ENCODE results near the gene MFSD12.

MFSD12 gene

DNA sequence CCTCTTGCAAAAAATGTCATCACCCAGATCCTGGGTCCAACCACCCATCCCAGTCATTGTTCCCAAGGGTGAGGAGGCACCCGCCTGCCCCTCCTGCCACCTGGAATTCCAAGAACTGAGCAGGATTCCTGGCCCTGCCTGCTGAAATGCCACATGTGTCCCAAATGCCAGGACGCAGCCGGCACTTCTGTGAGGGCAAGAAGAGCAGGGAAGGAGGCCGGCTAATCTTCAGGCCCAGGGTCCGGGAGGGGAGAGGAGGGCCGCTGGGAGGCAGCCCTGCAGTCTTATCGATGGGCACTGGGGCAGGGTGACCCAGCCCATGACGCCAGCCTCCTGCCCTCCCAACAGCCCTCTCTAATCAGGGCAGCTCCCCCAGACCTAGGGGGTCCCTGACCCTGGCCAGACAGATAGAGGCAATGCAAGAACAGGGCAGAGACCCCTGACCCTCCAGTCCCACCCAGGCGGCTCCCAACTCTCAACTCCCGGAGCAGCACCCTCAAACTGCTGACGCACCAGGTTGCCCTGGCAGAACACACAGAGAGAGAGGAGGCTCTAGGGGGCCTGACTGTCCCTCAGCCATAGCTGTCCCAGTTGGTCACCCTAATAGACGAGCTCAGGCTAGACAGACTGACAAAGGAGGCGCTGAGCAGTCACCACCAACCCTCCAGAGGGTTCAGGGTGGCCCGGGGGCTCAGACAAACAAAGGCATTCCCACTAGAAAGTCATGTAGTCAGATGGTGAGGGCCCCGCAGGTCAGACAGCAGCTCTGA lies 1.5 kb downstream of the MFSD12 start:
- DNase-seq = no peak

DNA sequence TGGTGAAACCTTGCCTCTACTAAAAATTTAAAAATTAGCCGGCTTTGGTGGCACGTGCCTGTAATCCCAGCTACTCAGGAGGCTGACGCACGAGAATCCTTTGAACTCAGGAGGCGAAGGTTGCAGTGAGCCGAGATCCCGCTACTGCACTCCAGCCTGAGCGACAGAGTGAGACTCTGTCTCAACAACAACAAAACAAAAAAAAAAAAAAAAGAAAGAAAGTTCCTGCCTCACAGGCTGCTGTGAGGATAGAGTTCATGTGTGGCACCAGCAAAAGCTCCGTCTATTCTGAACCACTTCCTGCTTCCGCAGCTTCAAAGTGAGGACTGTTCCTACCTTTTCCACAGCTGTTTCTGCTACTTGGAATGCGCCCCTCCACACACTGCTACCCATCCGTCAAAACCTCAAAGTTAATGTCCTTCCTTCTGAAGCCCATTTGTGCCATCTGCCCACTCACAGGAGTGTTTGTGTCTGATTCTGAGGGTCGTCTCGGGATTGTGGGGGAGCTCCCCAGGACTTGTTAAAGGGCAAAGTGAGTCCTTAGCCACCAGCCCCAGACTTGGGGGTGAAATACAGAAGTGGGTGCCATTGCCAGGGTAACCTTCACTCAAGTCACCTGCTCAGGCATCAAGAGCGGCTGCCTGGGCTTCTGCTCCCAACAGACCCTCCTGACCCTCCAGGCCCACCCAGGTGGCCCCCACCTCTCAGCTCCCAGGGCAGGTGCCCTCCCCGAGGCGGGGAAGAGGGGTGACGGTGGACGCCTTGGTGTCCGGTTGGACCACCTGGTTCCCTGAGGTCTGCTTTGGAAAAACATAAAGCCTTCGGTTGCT lies 2.9 kb downstream of the MFSD12 start:
- DNase-seq = no peak

DNA sequence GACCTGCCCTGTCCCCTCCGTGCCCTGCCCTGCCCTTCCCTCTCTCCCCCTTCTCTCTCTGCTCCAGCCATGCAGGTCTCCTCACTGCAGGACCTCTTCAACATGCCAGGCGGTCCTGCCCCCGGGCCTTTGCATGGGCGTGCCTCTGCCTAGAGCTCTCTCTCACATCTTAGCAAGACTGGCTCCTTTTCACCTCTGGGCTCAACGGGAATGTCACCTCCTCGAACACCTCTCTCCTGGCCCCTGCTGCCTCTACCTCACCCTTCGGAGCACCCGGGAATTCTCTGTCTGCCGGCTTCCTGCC lies 5.6 kb downstream of the MFSD12 start:
- DNase-seq = no peak

DNA sequence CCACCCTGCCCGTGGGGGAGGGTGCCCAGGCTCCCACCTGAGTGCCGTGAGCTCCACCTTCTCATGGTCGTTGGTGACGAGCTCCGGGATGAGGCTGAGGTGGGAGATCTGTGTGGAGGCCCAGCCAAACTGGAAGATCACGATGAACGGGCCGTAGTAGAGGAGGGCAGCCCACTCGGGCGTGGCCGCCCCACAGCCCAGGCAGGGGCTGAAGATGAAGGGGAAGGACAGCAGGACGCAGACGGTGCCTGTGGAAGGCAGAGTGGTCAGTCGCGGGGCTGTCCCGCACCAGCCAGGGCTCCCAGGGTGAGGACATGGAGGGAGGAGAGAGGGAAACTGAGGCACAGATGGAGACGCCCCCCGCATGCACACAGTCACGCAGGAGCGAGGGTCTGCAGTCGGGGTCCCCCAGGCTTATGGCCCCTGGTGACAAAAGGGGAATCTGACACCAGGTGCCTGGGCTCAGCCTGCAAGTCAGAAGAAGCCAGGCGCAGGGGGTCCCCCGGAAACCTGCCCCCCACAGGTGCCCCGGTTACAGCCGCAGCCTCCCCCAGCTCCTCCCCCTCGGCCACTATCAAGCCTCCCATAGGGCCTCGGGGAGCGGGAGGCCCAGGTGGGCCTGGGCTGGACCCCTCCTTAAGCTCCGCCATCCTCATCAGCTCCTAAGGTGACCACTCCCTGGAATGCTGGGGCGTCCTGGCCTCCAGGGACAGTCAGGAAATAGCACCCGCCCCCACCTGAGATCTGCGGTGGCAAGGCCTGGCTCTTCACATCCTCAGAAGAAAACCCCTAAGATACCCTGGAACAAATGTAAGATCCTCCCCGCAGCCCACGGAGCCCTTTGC lies 6.2 kb downstream of the MFSD12 start:
- no peak for DNase-seq

DNA sequence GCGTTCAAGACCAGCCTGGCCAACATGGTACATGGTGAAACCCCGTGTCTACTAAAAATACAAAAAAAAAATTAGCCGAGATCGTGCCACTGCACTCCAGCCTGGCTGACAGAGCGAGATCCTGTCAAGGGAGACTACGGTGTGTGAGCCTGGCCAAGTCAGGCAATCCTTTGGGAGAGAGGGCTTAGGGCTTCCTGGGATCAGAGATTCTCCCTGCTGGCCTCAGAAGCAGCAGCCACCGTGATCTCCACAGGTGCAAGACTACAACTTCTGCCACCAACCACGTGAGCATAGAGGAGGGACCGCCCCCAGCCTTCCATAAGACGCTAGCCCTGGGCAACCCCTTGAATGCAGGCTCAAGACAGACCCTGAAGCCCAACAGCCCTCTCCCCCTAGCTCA lies 7.6 kb downstream of the MFSD12 start:
- no peak for DNase-seq

DNA sequence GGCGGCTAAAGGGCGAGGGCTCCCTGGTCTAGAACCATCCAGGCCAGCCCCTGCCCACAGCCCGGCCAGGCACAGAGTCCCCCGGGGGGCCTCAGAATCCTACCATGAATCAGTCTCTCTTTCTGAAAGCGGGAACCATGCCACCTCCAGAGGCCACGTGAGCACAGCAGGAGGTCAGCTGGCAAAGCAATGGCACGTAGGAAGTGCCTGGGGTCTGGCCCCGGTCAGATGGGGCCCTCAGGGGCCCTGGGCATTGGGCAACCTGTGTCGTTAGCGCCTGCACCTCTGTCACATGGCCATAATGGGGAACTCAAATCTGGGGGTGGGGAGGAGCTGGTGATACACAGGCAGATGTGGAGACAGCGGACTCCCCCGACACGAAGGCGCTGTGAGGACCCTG lies 8.8 kb downstream of the MFSD12 start:
- no peak for DNase-seq

DNA sequence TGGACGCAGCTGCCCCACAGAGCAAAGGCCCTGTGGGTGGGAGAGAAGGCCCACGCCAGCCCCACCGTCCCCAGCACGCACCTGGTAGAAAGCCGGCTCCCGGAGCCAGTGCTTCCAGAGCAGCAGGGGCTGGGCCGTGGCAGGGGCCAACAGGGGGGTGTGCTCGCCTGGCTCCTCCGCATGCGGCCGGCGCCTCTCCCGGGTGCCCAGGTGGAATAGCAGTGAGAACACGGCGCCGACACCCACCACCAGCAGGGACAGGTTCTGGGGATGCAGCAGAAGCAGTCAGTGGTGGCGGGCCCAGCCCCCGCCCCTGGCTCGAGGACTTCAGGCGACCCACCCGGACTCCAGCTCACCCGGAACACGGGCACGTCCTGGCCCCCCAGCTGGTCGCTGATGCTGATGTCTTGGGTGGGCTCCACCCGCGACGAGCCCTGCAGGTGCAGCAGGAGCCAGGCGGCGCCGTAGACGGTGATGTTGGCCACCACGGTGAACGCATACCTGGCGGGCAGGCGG lies 9.6 kb downstream of the MFSD12 start:
- DNase-seq = no peak

DNA sequence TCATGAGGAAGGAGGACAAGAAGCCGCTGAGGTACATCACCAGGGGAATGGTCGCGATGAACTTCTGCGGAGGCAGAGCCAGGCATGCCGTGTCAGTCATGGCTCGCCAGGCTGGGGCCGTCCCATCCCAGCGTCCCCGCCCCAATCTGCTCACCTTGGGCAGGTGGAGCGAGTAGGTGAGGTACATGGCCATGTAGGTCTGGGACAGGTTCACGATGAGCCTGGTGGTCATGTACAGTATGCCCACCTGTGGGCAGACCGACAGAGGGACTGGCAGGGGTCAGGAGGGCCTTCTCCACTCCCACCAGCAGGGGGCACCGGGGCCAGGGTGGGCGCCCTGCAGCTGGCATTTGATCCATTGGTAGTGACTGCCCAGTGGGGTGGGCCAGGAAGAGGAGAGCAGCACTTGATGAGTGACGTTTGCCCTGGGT lies 10.1 kb downstream of the MFSD12 start:
- DNase-seq = no peak

DNA sequence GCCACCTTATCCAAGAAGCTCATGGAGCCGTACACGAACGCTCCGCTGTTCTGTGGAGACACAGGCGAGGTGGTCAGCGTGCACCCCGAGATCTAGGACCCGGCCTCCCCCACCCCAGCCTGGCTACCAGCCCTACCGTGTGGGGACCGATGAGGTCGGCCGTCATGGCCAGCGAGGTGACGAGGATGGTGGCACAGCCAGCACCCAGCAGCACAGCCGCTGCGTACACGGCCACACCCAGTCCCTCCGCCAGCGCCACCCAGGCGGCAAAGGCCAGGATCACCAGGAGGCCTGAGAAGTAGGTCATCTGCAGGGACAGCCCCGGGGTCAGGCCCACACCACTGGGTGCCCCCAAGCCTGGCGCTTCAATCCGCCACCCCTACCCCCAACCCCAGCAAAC lies 11.3 kb downstream of the MFSD12 start:
- no peak for DNase-seq

DNA sequence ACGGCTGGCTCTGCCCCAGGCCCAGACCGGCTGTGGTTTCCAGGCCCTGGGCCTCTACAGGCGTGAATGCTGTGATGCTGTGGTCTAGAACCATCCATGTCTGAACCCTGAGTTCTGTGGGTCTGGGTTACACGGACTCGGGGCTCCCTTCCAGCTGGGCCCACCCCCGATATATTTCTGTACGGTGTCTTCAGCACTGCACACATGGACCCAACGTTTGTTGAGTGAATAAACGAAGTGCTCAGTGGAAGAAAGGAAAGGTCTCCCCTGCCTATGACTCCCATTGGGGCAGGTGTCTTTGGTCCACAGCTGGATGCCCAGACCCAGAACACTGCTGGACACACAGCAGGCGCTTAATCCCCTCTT lies 11.7 kb downstream of the MFSD12 start:
- no peak for DNase-seq

DNA sequence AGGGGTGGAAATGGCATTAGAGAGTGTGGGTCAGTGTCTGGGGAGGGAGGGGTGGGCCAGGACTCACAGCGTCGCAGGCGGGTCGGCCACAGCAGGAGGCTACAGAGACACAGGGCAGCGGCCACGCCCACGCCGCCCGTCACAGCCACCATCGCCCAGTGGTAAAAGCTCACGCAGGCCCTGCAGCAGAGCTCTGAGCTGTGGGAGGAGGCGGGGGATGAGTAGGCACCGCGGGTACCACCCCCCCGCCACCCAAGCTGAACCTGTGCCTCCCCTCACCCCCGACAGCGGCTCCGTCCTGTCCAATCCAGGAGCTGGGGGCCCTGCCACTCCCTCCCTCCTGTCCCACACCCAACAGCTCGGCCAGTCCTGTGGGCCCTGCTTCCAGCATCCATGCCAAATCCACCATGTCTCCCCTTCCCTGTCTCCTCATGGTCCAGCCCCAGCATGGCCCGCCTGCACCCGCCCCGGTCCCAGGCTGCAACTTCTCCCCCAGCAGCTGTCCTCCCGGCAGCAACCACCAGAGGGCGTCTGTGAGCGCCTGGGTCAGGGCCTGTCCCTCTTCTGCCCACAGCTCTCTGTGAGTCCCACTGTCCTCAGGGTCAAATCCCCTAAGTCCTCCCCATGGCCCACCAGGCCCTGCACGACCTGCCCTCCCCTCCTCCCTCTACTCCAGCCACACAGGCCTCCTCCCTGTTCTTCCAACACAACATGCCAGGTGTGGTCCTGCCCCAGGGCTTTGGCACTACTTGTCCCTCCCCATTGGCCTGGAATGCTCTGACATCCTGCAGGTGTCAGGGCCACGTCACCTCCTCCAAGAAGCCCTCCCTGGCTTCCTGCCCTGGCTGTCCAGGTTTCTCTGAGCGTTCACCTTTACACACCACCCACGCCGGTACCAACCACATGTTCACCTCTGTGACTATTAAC lies 12.4 kb downstream of the MFSD12 start:
- peak in 1 of 2 experiments; percentile 58 for DNase-seq

DNA sequence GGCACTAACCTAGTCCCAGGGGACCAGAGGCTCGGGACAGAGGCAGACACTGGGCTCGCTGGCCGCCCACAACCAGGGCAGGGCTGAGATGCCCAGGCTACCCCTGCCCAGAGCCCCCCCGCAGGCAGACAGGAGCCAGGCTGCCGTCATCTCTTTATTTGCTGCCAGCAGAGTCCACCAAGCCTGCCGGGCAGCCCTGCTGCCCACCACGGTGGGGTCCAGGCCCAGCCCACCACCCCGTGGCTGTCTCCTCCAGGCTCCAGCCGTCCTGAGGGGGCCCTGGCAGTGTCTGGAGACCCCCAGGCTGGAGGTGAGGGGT lies 13.4 kb downstream of the MFSD12 start:
- DNase-seq = no peak

DNA sequence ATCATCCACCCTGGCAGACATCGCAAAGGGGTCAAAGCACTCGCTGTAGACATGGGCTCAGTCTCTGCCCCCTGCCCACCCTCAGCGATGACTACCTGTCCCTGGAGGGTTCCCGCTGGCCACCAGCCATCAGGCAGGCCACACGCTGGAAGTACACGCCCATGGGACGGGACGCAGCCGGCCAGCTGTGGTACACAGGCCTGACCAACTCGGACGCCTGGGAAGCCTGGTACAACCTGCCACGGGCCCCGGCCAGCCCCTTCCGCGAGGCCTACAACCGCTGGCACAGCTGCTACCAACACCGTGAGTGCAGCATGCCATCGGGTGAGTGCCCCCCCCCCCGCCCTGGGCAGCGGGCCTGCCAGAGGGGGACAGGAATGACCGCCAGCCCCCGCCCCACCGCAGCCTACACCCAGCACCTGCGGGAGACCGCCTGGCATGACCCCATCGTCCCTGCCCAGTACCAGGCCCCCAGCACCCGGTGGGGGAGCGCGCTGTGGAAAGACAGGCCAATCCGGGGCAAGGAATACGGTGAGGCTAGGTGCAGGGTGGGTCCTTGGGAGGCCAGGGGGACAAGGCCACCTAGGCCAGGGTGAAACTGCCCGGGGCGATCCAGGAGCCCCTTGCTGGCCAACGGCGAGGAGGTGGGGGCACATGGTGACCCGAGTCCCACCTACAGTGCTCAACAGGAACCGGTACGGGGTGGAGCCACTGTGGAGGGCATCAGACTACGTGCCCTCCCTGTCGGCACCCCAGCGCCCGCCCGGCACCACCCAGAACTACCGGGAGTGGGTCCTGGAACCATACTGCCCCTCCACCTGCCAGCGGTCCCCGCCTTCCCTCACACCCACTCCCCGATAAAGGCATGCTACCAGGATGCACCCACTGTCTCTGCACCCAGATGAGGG lies 14.0 kb downstream of the MFSD12 start:
- DNase-seq = no peak

DNA sequence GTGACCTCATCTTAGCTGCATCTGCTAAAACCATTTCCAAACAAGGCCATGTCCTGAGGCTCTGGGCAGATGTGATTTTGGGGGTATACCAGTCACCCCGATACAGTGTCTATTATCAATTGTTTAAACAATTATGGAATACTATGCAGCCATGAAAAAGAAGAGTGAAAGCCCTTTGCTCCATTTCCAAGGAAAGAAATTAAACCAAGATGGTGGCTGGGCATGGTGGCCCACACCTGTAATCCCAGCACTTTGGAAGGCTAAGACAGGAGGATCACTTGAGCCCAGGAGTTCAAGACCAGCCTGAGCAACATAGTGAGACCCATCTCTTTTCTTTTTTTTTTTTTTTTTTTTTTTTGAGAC lies 17.6 kb downstream of the MFSD12 start:
- DNase-seq = no peak

DNA sequence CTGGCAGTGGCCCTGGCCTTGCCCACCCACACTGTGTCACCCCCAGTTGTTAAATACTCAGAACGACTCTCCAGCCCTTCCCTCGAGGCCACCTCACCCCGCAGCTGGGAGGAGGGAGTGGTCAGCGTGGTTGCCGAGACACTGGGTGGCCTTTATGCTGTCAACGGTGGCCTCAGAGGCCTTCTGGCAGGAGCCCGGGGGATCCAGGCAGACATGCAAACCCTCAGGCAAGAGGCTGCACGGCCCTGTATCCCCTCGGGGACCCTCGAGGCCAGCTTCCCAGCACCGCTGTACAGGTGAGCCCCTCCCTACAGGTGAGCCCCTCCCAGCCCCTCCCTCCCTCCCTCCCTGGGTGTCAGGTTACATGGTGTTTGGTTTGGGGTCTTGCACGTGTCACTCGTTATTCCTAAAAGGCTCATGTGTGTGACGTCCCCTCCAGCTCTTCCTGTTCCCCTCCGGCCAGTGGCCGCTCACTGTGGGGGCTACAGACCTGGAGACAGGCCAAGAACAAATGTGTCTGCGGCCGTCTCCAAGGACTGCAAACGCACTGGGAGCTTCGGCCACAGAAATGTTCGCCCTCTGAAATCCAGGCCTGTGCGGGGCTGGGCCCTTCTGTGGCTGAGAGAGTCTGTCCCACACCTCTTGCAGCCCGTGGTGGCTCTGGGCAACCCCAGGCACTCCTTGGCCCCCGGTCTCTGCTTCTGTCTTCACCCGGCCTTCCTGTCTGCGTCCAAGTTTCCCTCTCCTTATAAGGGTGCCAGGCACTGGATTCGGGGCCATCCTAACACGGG lies 18.2 kb downstream of the MFSD12 start, which contains the start of gene TEKTIP1:
Gene TEKTIP1, plus strand, starts transcription at position 210 of the 791 bp plus-strand sequence. Its CDS starts 4 bp downstream, at position 214.
- DNase-seq = no peak

DNA sequence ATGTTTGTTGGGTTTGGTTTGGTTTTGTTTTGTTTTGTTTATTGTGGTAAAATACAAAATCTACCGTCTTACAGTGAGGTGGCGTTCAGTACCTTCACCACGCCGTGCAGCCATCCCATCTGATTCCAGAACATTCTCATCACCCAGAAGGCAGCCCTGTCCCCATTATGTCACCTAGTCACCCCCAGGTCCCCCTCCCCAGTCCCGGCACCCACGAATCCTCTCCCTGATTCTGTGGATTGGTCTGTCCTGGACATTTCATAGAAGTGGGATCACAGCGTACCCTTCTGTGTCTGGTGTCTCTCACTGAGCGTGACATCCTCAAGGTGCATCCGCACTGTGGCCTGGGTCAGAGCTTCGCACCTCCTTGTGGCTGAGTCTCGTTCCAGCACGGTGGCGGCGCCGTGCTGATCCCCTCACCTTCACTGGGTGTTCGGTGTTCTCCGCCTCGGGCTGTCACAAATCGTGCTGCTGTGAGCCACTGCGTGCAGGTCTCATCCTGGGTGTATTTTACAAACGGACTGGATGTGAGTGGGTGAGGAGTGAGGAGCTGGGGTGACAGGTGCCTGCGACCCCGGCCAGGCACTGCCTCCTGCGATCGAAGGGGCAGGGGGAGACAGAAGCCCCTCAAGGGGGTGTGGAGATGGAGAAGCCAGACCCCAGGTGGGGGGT lies 19.0 kb downstream of the MFSD12 start:
- DNase-seq = no peak

DNA sequence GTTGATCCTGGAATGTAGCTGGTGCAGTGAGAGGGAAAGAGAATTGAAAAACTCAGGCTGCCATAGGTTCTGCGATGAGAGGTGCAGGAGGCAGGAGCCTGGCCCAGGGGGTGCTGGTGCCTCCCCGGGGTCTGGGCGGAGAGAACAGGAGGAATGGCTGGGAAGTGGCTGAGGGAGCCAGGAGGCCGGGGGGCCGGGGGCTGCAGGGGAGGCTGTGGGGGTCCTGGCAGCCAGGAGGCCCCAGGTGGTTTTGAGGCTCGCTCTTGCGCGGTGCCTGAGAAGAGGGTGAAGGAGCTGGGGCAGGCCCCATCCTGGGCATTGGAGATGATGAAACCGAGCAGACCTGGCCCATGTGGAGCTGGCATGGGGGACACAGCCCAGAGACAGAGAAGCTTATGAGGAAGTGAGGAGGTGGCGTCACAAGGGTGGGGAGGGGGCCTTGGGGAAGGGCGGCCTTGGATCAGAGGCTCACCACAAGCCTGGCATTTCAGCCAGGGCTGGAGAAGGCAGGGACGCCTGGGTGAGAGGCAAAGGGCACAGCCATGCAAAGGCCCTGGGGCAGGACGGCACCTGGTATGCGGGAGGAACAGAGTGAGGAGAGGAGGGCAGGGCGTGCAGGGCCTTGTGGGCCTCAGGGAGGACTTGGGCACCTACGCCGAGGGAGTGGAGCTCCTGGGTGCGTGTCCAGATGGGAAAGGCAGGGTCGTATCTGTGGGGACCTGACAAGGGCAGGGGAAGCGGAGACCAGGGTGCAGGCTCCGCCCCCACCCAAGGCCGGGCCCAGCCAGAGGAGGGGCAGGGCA lies 19.7 kb downstream of the MFSD12 start:
- DNase-seq = no peak

DNA sequence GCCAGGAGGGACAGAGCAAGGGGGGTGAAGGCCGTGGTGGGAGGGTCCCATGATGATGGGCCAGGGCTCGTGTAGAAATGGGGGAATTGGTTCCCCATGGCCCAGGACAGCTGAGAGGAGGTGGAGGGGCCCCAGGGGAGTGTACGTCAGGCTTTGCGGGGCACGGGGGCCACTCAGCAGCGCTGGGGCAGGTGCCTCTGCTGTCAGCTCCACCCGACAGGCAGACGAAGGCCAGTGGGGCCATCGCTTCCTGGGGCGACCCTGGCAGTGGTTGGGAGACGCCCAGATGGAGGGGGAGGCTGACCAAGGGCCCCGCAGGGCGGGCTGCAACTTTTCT lies 20.3 kb downstream of the MFSD12 start:
- DNase-seq = no peak

All from NCI-H526 (cell line).